ENCODE results near the gene MMP26.

DNA sequence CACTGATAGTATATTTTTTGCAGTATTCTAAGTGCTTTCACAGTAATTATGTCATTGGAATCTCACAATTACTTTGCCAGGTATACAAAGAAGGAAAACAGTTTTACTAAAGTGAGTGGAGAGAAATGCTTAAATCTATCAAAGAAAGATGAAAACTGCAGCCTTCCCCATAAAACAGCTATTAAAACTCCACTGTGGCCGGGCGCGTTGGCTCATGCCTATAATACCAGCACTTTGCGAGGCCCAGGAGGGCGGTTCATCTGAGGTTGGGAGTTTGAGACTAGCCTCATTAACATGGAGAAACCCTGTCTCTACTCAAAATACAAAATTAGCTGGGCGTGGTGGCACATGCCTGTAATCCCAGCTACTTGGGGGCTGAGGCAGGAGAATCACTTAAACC lies 41.7 kb upstream of the MMP26 start:
- TF ChIP-seq, protein P1, sequence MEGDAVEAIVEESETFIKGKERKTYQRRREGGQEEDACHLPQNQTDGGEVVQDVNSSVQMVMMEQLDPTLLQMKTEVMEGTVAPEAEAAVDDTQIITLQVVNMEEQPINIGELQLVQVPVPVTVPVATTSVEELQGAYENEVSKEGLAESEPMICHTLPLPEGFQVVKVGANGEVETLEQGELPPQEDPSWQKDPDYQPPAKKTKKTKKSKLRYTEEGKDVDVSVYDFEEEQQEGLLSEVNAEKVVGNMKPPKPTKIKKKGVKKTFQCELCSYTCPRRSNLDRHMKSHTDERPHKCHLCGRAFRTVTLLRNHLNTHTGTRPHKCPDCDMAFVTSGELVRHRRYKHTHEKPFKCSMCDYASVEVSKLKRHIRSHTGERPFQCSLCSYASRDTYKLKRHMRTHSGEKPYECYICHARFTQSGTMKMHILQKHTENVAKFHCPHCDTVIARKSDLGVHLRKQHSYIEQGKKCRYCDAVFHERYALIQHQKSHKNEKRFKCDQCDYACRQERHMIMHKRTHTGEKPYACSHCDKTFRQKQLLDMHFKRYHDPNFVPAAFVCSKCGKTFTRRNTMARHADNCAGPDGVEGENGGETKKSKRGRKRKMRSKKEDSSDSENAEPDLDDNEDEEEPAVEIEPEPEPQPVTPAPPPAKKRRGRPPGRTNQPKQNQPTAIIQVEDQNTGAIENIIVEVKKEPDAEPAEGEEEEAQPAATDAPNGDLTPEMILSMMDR (conservative IDR thresholded peaks at IDR 0.05): no peak
- no peak for TF ChIP-seq ZFX (IDR thresholded peaks at IDR 0.05)
